Measurements from ENCODE around the gene BCL2.

The BCL2 gene

DNA sequence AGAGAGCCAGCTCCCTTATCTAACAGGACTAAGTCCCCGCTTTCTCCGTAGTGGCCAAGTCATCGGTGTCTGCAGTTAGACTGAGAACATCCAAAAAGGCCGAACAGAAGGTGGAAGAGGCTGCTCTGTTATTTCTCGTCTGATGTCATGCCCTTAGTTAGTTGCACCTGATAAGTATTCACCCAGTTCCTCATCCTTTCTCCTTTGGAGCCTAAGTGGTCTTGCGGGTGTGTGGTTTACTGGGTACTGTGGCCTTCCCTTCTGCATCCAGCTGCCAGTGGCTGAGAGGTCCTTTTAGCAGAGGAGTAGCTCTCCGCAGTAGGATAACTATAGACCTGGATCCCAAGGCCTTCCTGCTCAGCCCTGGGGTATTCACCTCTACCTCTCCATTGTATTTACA lies 211.6 kb downstream of the BCL2 start:
- TF ChIP-seq BACH2 (CRISPR knock-in tag; IDR thresholded peaks at IDR 0.05; ENCODE audit: borderline replicate concordance) = no peak
- TF ChIP-seq TSHZ2 (CRISPR knock-in tag; IDR thresholded peaks at IDR 0.05) = no peak
- TF ChIP-seq GLIS3 (CRISPR knock-in tag; IDR thresholded peaks at IDR 0.05) = no peak
- no peak for TF ChIP-seq ZNF70 (CRISPR knock-in tag; IDR thresholded peaks at IDR 0.05)
- no peak for TF ChIP-seq CSRNP3 (CRISPR knock-in tag; IDR thresholded peaks at IDR 0.05)
- no peak for TF ChIP-seq ZFP30 (CRISPR knock-in tag; IDR thresholded peaks at IDR 0.05)
- TF ChIP-seq ESRRG (CRISPR knock-in tag; IDR thresholded peaks at IDR 0.05) = no peak
- TF ChIP-seq, protein P1, sequence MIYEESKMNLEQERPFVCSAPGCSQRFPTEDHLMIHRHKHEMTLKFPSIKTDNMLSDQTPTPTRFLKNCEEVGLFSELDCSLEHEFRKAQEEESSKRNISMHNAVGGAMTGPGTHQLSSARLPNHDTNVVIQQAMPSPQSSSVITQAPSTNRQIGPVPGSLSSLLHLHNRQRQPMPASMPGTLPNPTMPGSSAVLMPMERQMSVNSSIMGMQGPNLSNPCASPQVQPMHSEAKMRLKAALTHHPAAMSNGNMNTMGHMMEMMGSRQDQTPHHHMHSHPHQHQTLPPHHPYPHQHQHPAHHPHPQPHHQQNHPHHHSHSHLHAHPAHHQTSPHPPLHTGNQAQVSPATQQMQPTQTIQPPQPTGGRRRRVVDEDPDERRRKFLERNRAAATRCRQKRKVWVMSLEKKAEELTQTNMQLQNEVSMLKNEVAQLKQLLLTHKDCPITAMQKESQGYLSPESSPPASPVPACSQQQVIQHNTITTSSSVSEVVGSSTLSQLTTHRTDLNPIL (CRISPR knock-in tag; IDR thresholded peaks at IDR 0.05; ENCODE audit: low read depth) = no peak
- TF ChIP-seq OSR1 (CRISPR knock-in tag; IDR thresholded peaks at IDR 0.05) = no peak
- TF ChIP-seq, protein P2, sequence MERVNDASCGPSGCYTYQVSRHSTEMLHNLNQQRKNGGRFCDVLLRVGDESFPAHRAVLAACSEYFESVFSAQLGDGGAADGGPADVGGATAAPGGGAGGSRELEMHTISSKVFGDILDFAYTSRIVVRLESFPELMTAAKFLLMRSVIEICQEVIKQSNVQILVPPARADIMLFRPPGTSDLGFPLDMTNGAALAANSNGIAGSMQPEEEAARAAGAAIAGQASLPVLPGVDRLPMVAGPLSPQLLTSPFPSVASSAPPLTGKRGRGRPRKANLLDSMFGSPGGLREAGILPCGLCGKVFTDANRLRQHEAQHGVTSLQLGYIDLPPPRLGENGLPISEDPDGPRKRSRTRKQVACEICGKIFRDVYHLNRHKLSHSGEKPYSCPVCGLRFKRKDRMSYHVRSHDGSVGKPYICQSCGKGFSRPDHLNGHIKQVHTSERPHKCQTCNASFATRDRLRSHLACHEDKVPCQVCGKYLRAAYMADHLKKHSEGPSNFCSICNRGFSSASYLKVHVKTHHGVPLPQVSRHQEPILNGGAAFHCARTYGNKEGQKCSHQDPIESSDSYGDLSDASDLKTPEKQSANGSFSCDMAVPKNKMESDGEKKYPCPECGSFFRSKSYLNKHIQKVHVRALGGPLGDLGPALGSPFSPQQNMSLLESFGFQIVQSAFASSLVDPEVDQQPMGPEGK (CRISPR knock-in tag; IDR thresholded peaks at IDR 0.05; ENCODE audit: borderline replicate concordance) = no peak
- no peak for ATAC-seq

- no peak for ATAC-seq
- TF ChIP-seq ZNF8 (CRISPR knock-in tag; IDR thresholded peaks at IDR 0.05) (no peak), OSR1 (CRISPR knock-in tag; IDR thresholded peaks at IDR 0.05) (no peak), ZC3H10 (CRISPR knock-in tag; IDR thresholded peaks at IDR 0.05) (no peak), BACH2 (CRISPR knock-in tag; IDR thresholded peaks at IDR 0.05; ENCODE audit: borderline replicate concordance) (no peak), ISL1 (CRISPR knock-in tag; IDR thresholded peaks at IDR 0.05) (no peak), ZFP30 (CRISPR knock-in tag; IDR thresholded peaks at IDR 0.05) (no peak), TSHZ2 (CRISPR knock-in tag; IDR thresholded peaks at IDR 0.05) (no peak), ESRRG (CRISPR knock-in tag; IDR thresholded peaks at IDR 0.05) (no peak), CSRNP3 (CRISPR knock-in tag; IDR thresholded peaks at IDR 0.05) (no peak), ZFP3 (CRISPR knock-in tag; IDR thresholded peaks at IDR 0.05) (no peak), TOX (CRISPR knock-in tag; IDR thresholded peaks at IDR 0.05; ENCODE audit: borderline replicate concordance) (no peak), POU6F1 (CRISPR knock-in tag; IDR thresholded peaks at IDR 0.05; ENCODE audit: borderline replicate concordance, low read depth) (no peak), ARNTL (CRISPR knock-in tag; IDR thresholded peaks at IDR 0.05; ENCODE audit: borderline replicate concordance, low read depth) (no peak), TCF4 (CRISPR knock-in tag; IDR thresholded peaks at IDR 0.05; ENCODE audit: borderline replicate concordance) (no peak), GLIS3 (CRISPR knock-in tag; IDR thresholded peaks at IDR 0.05) (no peak)
- TF ChIP-seq, protein P1 (CRISPR knock-in tag; IDR thresholded peaks at IDR 0.05; ENCODE audit: low read depth) = no peak
- TF ChIP-seq, protein P2 (CRISPR knock-in tag; IDR thresholded peaks at IDR 0.05; ENCODE audit: borderline replicate concordance) = no peak
These were observed 212.3 kb downstream of the BCL2 start for GRCh38 chr18:63107171-63107845.

Data from SK-N-SH treated with all-trans-retinoic acid at 6 μM for 48 hours (cell line).